ENCODE results near the gene FAM163A.

The FAM163A gene

DNA sequence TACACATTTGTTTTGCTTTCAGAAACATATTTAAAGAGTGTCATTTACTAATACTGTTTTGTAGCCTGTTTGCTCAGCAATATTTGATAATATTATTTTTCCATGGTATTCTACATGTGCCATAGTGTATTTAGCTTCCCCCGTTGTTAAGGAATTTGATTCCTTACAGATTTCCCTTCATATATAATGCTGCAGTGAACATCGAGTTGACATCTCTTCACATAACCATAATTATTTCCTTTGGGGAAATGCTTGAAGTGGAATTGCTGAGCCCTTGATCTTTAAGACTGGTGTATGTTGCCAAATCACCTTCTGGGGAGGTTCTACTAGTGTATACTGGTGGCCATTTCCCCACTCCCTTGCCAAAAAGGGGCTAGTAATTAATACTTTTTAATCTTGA, 42.6 kb downstream of the FAM163A start:
- Histone ChIP-seq H3K27me3 (ENCODE audit: control insufficient read depth, insufficient read depth, low read length) (no peaks in the 10 kb centered on the region), H3K36me3 (ENCODE audit: control insufficient read depth, insufficient read depth, low read length) (no peaks in the 10 kb centered on the region), H3K27ac (no peak overlapping the region), H3K4me1 (no peaks in the 10 kb centered on the region), H3K4me3 (ENCODE audit: low read depth, low read length) (no peak overlapping the region), H3K9me3 (ENCODE audit: control insufficient read depth, low read length) (no peaks in the 10 kb centered on the region), H3K79me2 (no peaks in the 10 kb centered on the region), H3K9ac (no peak overlapping the region), H3K4me2 (ENCODE audit: low read length) (no peak overlapping the region), H2AFZ (no peak overlapping the region)
- TF ChIP-seq, protein P1, sequence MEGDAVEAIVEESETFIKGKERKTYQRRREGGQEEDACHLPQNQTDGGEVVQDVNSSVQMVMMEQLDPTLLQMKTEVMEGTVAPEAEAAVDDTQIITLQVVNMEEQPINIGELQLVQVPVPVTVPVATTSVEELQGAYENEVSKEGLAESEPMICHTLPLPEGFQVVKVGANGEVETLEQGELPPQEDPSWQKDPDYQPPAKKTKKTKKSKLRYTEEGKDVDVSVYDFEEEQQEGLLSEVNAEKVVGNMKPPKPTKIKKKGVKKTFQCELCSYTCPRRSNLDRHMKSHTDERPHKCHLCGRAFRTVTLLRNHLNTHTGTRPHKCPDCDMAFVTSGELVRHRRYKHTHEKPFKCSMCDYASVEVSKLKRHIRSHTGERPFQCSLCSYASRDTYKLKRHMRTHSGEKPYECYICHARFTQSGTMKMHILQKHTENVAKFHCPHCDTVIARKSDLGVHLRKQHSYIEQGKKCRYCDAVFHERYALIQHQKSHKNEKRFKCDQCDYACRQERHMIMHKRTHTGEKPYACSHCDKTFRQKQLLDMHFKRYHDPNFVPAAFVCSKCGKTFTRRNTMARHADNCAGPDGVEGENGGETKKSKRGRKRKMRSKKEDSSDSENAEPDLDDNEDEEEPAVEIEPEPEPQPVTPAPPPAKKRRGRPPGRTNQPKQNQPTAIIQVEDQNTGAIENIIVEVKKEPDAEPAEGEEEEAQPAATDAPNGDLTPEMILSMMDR (IDR thresholded peaks at IDR 0.05) = no peak

DNA sequence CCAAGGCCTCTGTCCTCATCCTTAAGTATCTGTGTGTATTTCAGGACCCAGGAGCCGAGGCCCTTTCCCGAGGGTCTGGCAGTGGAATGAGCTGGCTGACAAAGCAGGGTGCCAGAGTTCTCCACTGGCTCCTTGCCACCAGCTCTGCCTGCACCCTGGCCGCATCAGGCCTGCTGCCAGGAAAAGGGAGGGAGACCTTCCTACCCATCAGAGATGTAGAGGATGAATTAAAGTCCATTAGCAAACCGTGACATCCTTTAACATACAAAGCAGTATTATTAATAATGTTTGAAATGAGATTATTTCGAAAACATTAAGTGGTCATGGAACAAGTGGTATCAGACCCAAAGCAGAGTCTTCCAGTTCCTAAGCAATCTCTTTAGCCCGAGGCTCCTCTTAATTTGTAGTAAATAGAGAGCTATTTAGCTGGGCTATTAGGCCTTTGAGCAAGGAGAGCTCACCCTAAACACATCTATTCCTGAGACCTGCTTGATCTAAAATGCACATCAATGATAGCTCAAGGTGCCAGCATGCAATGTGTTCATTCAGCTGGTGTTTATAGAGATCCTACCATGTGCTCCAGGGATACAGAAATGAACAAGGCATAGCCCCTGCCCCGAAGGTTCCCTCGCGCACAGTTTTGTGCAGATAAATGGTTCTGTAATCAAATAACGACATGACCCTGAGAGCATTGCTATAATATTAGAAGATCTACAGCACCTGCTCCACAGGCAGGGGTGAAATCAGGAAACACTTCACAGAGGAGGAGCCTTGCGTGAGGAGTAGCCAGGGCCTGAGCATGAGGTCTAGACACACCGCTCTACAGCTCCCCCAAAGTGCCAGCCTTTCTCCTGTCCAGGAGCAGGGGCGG, 44.0 kb downstream of the FAM163A start:
- H3K4me3 ChIP-seq (ENCODE audit: low read depth, low read length) = no peak overlapping the region
- TF ChIP-seq, protein P1 (IDR thresholded peaks at IDR 0.05) = no peak
- H2AFZ ChIP-seq = no peak overlapping the region
- no peaks in the 10 kb centered on the region for H3K4me1 ChIP-seq
- no peak overlapping the region for H3K9ac ChIP-seq
- no peaks in the 10 kb centered on the region for H3K79me2 ChIP-seq
- no peak overlapping the region for H3K27ac ChIP-seq
- H3K27me3 ChIP-seq (ENCODE audit: control insufficient read depth, insufficient read depth, low read length) = no peaks in the 10 kb centered on the region
- H3K36me3 ChIP-seq (ENCODE audit: control insufficient read depth, insufficient read depth, low read length) = no peaks in the 10 kb centered on the region
- no peaks in the 10 kb centered on the region for H3K9me3 ChIP-seq (ENCODE audit: control insufficient read depth, low read length)
- no peak overlapping the region for H3K4me2 ChIP-seq (ENCODE audit: low read length)

DNA sequence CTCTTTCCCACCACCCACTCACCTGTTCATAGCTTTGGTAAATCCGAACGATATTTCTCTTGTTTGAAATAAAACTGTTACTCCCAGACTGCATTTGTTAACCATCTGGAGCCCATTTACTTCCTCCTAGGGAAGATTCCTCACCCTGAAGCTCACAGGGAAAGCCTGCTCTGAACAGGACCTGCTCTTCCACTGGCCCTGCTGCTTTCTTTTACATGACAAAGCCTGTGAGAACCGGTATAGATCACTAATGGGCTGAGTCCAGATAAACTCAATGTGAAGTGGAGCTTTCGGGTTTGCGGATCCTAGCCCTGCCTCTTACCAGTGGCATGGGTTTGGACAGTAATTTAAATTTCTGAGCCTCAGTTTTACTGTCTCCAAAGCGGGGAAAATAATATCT, 45.2 kb downstream of the FAM163A start:
- Histone ChIP-seq H3K9me3 (ENCODE audit: control insufficient read depth, low read length) (no peaks in the 10 kb centered on the region), H3K4me2 (ENCODE audit: low read length) (no peak overlapping the region), H3K79me2 (no peaks in the 10 kb centered on the region), H2AFZ (no peak overlapping the region), H3K9ac (no peak overlapping the region), H3K27ac (no peak overlapping the region), H3K36me3 (ENCODE audit: control insufficient read depth, insufficient read depth, low read length) (no peaks in the 10 kb centered on the region), H3K4me1 (no peaks in the 10 kb centered on the region), H3K4me3 (ENCODE audit: low read depth, low read length) (no peak overlapping the region), H3K27me3 (ENCODE audit: control insufficient read depth, insufficient read depth, low read length) (no peaks in the 10 kb centered on the region)
- TF ChIP-seq, protein P1 (IDR thresholded peaks at IDR 0.05) = no peak

DNA sequence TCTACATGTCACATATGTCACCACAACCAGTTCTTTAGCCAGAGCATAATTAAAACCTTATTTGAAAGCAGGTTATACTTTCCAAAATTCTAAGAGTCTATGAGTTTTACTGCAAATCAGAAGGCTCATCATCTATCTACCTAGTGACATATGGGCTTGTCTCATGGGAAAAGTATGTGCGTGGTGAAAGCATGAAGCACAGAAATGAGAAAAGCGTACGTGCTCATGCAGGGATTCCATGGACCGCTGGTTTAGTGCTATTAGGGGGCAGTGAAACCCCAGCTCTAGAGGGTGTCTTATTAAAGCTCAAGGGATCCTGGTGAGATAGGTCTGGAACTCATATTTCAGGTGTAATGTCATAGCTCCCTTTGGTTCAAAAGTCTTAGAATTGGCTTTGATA, 50.2 kb downstream of the FAM163A start:
- H2AFZ ChIP-seq = no peak overlapping the region
- H3K27me3 ChIP-seq (ENCODE audit: control insufficient read depth, insufficient read depth, low read length) = no peaks in the 10 kb centered on the region
- no peak overlapping the region for H3K4me3 ChIP-seq (ENCODE audit: low read depth, low read length)
- H3K36me3 ChIP-seq (ENCODE audit: control insufficient read depth, insufficient read depth, low read length) = no peaks in the 10 kb centered on the region
- H3K9me3 ChIP-seq (ENCODE audit: control insufficient read depth, low read length) = no peaks in the 10 kb centered on the region
- no peak overlapping the region for H3K9ac ChIP-seq
- TF ChIP-seq, protein P1 (IDR thresholded peaks at IDR 0.05) = no peak
- no peaks in the 10 kb centered on the region for H3K4me1 ChIP-seq
- no peaks in the 10 kb centered on the region for H3K79me2 ChIP-seq
- H3K27ac ChIP-seq = no peak overlapping the region
- no peak overlapping the region for H3K4me2 ChIP-seq (ENCODE audit: low read length)

DNA sequence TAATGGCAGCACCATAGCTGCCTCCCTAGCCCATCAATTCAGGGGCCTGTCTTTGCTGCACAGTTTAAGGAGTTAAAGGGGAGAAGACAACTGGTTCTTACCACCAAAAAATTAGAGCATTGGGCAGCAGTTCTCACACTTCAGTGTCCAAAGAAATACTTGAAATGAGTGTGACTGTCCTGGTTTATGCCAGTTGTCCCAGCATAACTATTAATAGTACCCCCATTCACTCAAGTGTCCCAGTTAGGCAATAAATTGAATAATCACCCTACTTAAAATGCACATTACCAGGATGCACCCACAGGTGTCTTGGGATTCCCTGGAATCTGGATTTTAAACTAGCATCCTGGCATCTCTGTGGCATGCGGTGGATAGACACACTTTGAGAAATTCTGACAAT, 51.1 kb downstream of the FAM163A start:
- Histone ChIP-seq H3K4me2 (ENCODE audit: low read length) (no peak overlapping the region), H3K4me1 (no peaks in the 10 kb centered on the region), H3K27me3 (ENCODE audit: control insufficient read depth, insufficient read depth, low read length) (no peaks in the 10 kb centered on the region), H3K27ac (no peak overlapping the region), H3K4me3 (ENCODE audit: low read depth, low read length) (no peak overlapping the region), H2AFZ (no peak overlapping the region), H3K79me2 (no peaks in the 10 kb centered on the region), H3K36me3 (ENCODE audit: control insufficient read depth, insufficient read depth, low read length) (no peaks in the 10 kb centered on the region), H3K9ac (no peak overlapping the region), H3K9me3 (ENCODE audit: control insufficient read depth, low read length) (no peaks in the 10 kb centered on the region)
- TF ChIP-seq, protein P1 (IDR thresholded peaks at IDR 0.05) = no peak
